ENCODE data around the gene SAMMSON.

Gene SAMMSON

DNA sequence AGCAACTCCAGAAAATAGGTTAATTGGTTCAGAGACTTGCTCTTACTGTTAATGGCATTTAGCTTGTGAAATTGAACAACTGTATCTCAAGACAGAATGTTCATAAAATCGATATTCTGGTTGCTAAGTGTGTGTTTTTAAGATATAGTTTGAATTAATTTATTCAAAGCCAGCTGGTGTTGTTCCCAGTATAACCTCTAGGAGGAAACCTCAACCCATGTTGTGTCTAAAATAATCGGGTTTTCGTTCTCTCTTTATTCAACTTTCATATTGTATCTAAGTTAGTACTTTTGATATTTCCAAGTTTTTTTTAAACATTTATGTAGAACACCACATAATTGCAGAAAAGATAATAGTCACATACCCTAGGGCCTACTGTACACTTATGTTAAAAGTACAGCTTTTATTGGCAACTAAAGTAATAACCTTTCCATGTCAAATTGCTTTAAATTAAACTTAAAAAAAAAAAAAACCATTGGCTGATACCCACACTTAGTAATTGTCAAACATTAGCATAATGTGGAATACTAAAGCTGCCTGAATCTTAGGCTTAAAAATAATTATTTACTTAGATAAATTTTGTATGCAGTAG is 90.9 kb downstream of the SAMMSON start:
- no peak for DNase-seq (ENCODE audit: low read depth)

- no peak for DNase-seq (ENCODE audit: low read depth)
Measured at GRCh38 chr3:70094197-70094596, 94.7 kb downstream of the SAMMSON start.

GRCh38 chr3:70095260-70095659 is 95.7 kb downstream of the SAMMSON start:
- no peak for DNase-seq (ENCODE audit: low read depth)

GRCh38 chr3:70096376-70097066 is 97.0 kb downstream of the SAMMSON start:
- DNase-seq (ENCODE audit: low read depth), result no peak

DNA sequence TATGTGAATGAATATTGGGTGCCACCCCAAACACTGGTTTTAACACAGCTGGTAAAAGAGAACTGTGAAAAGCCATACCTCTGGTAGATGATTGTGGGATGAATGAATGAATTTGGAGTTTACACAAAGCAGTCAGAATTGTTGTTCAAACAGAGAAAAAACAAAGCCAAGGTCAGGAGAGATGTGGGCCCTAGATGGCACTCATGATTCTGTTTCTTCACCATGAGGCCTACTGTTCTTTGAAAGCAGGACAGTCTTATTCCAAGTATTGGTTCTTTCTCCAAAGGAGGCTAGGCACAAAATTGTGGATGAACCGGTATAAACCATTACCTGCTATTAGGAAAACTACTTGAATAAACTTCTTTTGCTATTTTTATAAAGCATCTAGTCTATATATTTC is 97.6 kb downstream of the SAMMSON start:
- DNase-seq (ENCODE audit: low read depth), result no peak

- DNase-seq (ENCODE audit: low read depth), result no peak
Measured at GRCh38 chr3:70108072-70108471, 108.5 kb downstream of the SAMMSON start.

DNA sequence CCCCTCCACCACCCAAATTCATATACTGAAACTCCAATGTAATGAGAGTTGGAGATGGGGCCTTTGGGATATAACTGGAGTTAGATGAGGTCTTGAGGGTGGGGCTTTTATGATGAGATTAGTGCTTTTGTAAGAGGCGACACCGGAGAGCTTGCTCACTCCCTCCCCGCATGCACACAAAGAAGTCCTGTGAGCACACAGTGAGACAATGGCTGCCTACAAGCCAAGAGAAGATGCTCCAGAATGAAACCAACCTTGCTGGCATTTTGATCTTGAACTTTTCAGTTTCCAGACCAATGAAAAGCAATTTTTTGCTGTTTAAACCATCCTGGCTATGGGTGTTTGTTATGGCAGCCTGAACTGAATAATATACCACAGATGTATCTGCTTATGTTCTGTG is 109.0 kb downstream of the SAMMSON start:
- no peak for DNase-seq (ENCODE audit: low read depth)

DNA sequence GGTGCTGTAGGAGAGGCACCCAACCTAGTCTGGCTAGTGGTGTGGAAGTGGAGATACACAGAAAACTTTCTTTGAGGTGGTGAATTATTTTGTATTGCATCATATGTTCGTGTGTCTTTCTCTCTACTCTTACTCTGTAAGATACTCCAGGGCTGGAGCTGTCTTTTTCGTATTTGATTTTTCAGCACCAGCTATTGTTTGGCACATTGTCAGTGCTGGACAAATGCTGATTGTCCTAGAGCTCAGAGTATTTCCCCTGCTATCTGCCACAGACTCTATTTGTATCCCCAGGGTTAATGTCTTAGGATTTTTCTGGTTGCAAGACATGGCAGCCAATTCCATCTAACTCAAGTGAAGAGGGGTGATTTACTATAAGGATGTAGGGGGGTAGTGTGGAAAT is 110.5 kb downstream of the SAMMSON start:
- DNase-seq (ENCODE audit: low read depth), result no peak

- no peak for DNase-seq (ENCODE audit: low read depth)
Measured at GRCh38 chr3:70111411-70111810, 111.9 kb downstream of the SAMMSON start.

DNA sequence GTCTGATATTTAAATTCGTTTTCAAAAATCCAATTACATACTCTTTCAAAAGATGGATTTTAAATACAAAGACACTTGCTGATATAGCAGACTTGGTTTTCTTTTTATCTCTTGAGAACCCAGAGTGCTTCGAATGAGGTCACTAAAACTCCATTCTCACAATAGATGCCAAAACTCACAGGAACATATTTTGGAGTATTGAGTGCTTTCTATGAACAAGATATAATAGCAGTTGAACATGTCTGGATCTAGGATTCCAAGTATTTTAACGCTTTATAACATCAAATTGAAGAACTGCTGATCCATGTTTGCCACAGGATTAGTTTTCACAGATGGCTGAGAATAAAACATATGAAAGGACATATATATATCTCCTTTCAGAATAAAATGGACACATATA is 113.2 kb downstream of the SAMMSON start:
- no peak for DNase-seq (ENCODE audit: low read depth)

DNA sequence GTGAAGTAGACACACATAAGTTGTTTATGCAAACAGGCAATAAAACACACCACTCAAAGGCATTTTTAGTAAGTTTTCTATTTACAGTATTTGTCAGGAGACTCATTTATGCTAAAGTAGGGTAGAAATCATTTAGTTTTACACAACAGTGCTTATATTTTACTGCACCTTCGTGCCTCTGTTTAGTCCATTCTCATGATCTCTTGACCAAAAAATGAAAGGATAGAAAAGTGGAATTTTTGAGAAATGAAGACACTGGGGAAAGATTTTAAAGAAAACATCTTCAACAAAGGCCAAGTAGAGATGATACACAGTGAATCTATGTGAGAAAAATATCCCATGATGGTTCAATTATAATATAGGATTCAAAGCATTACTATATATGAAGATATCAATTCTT is 114.9 kb downstream of the SAMMSON start:
- DNase-seq (ENCODE audit: low read depth), result no peak

DNA sequence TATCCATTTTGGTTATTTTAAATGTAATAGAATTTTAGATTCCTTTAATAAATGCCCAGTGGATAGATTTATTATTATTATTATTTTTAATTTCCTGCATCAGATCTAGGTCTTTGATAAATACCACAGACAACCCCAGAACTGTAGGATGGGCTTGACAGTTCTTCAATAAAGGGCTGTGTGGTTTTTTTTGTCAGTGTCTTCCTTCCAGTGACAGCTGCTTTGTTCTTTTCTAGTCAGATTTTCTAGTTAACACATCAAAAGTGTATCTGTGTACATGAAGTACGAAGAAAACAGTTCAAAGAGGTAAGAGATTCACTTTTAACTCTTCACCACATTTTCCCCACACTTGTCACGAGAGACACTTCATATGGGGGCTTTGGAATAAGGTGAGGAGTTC is 120.3 kb downstream of the SAMMSON start:
- DNase-seq (ENCODE audit: low read depth), result no peak
